ENCODE results near the gene C19orf33.

DNA sequence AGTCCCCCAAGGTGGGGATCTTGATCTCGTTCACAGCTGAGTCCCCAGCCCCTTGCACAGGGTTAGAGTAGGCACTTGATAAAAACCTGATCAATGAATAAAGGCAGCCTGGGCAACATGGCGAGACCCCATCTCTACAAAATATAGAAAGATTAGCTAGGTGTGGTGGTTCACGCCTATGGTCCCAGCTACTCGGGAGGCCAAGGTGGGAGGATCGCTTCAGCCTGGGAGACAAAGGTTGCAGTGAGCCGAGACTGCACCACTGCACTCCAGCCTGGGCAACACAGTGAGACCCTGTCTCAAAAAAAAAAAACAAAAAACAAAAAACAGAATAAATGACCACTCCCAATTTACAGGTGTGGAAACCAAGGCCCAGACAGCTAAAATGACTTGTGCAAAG, 6.9 kb downstream of the C19orf33 start:
- TF ChIP-seq, protein P1, sequence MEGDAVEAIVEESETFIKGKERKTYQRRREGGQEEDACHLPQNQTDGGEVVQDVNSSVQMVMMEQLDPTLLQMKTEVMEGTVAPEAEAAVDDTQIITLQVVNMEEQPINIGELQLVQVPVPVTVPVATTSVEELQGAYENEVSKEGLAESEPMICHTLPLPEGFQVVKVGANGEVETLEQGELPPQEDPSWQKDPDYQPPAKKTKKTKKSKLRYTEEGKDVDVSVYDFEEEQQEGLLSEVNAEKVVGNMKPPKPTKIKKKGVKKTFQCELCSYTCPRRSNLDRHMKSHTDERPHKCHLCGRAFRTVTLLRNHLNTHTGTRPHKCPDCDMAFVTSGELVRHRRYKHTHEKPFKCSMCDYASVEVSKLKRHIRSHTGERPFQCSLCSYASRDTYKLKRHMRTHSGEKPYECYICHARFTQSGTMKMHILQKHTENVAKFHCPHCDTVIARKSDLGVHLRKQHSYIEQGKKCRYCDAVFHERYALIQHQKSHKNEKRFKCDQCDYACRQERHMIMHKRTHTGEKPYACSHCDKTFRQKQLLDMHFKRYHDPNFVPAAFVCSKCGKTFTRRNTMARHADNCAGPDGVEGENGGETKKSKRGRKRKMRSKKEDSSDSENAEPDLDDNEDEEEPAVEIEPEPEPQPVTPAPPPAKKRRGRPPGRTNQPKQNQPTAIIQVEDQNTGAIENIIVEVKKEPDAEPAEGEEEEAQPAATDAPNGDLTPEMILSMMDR (IDR thresholded peaks at IDR 0.05) = no peak
- no peak for TF ChIP-seq POLR2A (IDR thresholded peaks at IDR 0.05)
